NCI-H1048 (cell line): ENCODE results near the gene S1PR3.

Source experiments
- DNase-seq: peaks from one replicate; lab custom pipeline; 2025; lab: John Stamatoyannopoulos, UW

S1PR3 gene

DNA sequence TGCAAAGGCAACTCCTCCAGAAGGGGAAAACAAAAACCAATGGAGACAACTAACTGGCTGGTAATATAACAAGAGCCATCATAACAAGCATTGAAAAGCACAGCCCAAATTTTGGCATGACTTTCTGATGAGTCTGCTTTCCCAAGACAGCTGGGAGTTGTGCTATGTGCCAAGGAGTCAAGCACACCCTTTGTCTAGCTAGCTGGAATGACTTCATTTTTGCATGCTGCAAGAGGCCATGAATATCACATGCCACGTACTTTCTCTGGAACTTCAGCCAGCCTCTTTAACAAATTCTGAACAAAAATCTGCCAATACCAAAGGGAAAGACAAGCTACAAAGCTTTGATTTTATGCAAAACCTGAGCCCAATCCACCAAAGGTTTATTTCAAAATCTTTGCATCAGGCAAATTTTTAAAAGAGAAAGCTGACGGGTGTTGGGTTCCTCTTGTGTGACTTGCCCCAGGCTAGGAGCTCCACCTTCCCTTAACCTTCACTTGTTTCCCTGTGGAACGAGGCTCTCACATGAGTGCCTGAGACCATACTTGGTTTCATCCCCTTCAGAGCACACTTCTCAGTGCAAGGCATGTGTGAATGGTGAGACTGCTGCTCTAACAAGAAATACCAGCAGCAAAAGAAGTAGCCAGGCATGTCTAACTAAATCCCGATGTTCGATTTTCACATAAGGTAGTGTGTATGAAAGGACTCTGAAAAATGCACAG is 47.3 kb downstream of the S1PR3 start:
- no peak for DNase-seq

DNA sequence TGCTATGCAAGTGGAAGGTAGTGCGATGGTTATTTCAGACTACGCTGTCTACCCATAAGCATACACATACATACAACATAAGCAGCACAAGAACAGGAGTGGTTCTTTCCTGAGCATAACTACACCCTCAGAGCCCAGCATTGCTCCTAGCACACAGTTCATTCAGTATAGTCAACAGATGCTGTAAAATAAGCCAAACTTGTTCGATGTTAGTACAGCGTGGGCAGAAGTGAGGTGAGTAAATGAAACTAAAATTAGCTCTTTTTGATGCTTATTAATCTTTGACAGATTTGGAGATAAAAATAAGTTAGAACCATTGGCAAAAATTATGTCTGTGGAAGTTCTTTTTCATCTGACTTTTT is 47.8 kb downstream of the S1PR3 start:
- no peak for DNase-seq

DNA sequence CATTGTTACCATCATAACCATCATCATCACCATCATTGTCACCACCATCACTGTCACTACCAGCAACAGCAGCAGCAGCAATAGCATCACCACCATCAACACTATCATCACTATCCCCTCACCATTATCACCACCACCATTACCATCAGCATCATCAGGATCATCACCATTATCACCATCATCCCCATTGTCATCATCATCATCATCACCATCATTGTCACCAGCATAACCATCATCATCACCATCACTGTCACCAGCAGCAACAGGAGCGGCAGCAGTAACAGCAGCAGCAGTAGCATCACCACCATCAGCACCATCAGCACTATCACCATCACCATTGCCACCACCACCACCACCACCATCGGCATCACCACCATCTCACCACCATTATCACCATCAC is 48.4 kb downstream of the S1PR3 start:
- DNase-seq = no peak

DNA sequence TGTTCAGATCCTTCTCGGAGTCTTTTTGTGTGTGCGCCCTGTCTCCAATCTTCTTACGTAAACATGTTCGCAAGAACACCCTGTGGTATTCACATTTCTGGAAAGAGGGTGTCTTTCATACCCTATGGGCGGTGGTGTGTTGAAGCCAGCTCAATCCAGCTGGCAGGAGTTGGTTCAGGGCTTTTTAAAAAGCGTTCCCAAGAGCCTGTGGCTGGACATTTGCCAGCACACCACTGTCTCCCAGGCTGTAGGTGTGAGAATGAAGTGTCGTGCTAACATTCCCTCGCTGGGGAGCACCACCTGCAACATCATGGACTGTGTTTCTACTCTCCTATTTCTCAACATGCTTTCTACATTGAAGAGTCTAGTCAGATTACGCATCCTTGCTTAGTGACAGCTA is 51.7 kb downstream of the S1PR3 start:
- DNase-seq = no peak

- no peak for DNase-seq
Observed at GRCh38 chr9:89044104-89044503, 52.8 kb downstream of the S1PR3 start.

DNA sequence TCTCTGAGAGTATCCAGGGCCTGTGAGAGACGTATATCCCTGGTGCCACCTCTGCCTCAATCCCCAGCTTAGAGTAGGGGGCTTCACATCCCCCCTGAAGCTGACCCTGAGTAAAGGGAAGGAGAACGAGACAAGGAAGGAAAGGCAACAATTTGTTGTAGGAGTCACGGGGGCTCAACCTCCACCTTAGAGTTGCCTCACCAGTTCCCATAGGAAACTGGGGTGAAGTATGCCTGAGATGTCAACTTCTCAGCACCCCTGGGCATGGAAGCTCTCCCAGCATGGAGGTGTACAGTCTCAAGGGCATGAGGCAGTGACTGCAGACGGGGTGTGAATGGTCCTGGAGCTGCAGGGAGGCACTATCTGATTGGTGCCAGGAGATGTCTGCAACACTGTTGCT is 53.6 kb downstream of the S1PR3 start:
- DNase-seq = no peak

DNA sequence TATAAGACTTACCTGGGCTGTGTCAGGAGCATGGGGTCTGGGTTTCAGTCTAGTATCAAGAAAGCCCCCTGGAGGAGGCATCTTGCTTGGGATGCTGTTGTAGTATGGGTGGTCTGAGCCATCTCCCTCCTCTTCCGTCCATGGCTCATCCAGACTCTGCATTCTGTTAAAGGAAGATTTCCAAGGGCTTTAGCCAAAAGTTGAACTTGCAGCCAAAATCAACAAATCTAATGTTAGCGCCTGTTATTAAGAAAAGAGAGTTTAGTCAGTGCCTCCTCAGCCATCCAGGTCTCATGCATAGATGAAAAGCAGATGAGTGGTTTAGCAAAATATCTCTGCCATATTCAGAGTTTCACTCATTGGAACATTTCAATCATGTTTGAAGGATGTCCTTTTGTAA is 55.6 kb downstream of the S1PR3 start:
- no peak for DNase-seq

DNA sequence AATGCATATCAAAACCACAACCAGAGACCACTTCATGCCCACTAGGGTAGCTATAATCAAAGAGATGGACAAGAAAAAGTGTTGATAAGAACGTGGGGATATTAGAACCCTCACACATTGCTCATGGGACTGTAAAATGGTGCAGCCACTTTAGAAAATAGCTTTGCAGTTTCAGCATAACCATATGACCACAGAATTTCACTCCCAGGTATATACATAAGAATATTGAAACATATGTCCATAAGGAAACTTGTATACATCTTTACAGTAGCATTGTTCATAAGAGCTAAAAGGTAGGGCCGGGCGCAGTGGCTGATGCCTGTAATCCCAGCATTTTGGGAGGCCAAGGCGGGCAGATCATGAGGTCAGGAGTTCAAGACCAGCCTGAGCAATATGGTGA is 56.4 kb downstream of the S1PR3 start:
- no peak for DNase-seq

- DNase-seq = no peak
Observed at GRCh38 chr9:89048616-89049015, 57.3 kb downstream of the S1PR3 start.

DNA sequence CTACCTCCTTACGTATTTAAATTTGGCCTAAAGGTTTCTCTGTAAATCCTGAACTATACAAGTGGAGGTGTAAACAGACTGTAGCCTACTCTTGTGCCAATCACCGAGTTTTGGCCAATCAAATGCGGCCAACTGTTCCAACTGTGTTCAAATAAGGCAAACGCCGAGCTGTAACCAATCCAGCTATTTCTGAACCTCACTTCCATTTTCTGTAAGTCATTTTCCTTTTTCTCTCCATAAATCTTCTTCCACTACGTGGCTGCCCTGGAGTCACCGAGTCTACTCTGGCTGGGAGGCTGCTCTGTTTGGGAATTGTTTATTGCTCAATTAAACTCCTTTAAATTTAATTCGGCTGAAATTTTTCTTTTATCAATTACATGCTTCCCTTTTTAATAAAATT is 58.4 kb downstream of the S1PR3 start:
- no peak for DNase-seq

GRCh38 chr9:89051421-89052025 is 60.3 kb downstream of the S1PR3 start:
- DNase-seq = no peak

- no peak for DNase-seq
Observed at GRCh38 chr9:89052470-89053097, 61.3 kb downstream of the S1PR3 start.

DNA sequence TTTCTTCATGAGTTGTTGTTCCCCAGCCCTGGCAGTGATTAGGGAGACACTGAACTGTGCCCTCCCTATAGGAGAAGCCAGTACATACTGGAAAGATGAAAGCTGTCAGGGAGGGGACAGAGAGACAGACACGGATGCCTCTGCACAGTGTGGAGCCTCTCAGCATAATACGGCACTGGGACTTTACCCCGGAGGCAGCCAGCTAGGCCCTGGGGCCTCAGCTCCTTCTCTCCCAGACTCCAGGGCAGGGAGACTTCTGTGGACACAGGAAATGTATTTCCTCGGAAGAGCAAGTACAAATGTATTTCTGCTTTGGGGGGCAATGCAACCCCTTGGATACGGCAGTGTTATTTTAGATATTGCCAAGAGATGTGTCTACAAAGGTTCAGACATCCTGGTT is 62.0 kb downstream of the S1PR3 start:
- no peak for DNase-seq
